Endometrial microvascular endothelial cells (primary cell): ENCODE results near the gene CD44. TPM values are rescaled to one million over a fixed set of nuclear protein-coding genes. Genes with fewer than 3 reads are reported as not detected.

Source experiments
- in situ Hi-C: cut with HindIII; loops from 2 replicates; pipeline ENCODE4 v1.10.0; 2017; ENCODE audit warnings: low sequenced_read_pairs, low pct_unique_long_range_greater_than_20kb; ENCODE audit errors: inconsistent ontology term
- total RNA-seq: library from RNA; depleted of rRNA; stranded (reverse); fragments of >200 nt; gene quantifications from one replicate; pipeline ENCODE4 v1.2.3, GENCODE V29; 2015; ENCODE audit errors: inconsistent ontology term

Gene CD44
- total RNA-seq, 1 donor from 2014 or later = 258 TPM

GRCh38 chr11:35134403-35135148 lies 4.4 kb upstream of the CD44 start:
- in situ Hi-C loops = no loop called here

GRCh38 chr11:35135222-35135621 lies 3.7 kb upstream of the CD44 start:
- in situ Hi-C loops = no loop called here

- in situ Hi-C loops = no loop called here
Observed at GRCh38 chr11:35136311-35136710, 2.7 kb upstream of the CD44 start.

- in situ Hi-C loops = no loop called here
Observed at GRCh38 chr11:35138058-35138457, 913 bp upstream of the CD44 start.

- in situ Hi-C loops = no loop called here
Observed at GRCh38 chr11:35138606-35138942, 397 bp upstream of the CD44 start.

GRCh38 chr11:35139722-35140282 lies 831 bp downstream of the CD44 start:
- in situ Hi-C loops = no loop called here

GRCh38 chr11:35141071-35141470 lies 2.1 kb downstream of the CD44 start:
- in situ Hi-C loops = no loop called here

GRCh38 chr11:35141571-35141971 lies 2.6 kb downstream of the CD44 start:
- in situ Hi-C loops = no loop called here

GRCh38 chr11:35142481-35143075 lies 3.6 kb downstream of the CD44 start:
- in situ Hi-C loops = no loop called here

GRCh38 chr11:35143297-35144135 lies 4.5 kb downstream of the CD44 start:
- in situ Hi-C loops = no loop called here

- in situ Hi-C loops = no loop called here
Observed at GRCh38 chr11:35144136-35144741, 5.3 kb downstream of the CD44 start.

- in situ Hi-C loops = no loop called here
Observed at GRCh38 chr11:35144806-35145205, 5.8 kb downstream of the CD44 start.

- in situ Hi-C loops = no loop called here
Observed at GRCh38 chr11:35145271-35145670, 6.3 kb downstream of the CD44 start.

GRCh38 chr11:35146074-35146521 lies 7.1 kb downstream of the CD44 start:
- in situ Hi-C loops = no loop called here

GRCh38 chr11:35146711-35147110 lies 7.7 kb downstream of the CD44 start:
- in situ Hi-C loops = no loop called here

- in situ Hi-C loops = no loop called here
Observed at GRCh38 chr11:35147235-35147634, 8.3 kb downstream of the CD44 start.

- in situ Hi-C loops = no loop called here
Observed at GRCh38 chr11:35148163-35148837, 9.3 kb downstream of the CD44 start.

- in situ Hi-C loops = no loop called here
Observed at GRCh38 chr11:35150454-35150853, 11.5 kb downstream of the CD44 start.

GRCh38 chr11:35151241-35151640 lies 12.3 kb downstream of the CD44 start:
- in situ Hi-C loops = no loop called here
